Stimulated activated naive CD4-positive, alpha-beta T cell treated with Interleukin-2 at 50 U/mL for 16 hours (primary cell): ENCODE data around the gene INHBB.
"Not testable (repeated sequence)": the region's sequence is repeated elsewhere in the genome, so short reads cannot be mapped to it uniquely, and the experiment has no call there.

ENCODE experiments used
- DNase-seq: peaks from one replicate; lab custom pipeline; 2025; lab: John Stamatoyannopoulos, UW

The INHBB gene

DNA sequence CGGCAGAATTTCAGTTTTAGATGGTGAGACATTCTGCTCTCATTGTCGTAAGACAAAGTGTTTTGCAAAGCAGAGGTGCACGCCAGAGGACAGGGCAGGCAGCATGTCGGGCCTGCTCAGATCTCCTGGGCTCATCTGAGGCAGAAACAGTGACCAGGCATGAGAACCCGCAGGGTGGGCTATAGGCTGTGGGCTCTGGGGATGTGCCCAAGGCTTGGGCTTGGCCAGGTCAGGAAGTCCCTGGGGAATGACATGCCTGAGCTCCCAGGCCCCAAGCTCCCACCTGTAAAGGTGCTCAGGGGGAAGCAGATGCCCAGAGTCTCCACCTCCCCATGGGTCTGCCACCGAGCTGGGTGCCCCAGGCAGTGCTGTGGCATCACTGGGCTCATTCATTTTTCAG is 35.3 kb downstream of the INHBB start:
- DNase-seq = no peak

DNA sequence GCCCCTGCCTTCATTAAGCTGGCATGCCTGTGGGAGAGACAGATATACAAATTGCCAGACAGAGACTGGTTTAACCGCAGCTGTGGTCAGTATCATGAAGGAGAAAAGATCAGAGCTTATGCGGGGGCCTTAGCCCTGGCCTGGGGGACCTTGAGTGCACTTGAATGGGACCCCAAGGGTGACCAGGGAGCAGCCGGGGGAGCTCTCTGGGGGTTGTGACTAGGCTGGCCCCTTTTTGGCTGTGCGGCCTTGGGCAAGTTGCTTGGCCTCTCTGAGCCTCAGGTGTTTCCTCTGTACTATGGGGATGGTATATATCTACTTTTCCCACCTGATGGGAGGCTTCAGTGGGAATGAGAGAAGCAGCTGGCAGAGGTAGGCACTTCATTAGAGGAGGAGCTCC is 35.7 kb downstream of the INHBB start:
- no peak for DNase-seq

DNA sequence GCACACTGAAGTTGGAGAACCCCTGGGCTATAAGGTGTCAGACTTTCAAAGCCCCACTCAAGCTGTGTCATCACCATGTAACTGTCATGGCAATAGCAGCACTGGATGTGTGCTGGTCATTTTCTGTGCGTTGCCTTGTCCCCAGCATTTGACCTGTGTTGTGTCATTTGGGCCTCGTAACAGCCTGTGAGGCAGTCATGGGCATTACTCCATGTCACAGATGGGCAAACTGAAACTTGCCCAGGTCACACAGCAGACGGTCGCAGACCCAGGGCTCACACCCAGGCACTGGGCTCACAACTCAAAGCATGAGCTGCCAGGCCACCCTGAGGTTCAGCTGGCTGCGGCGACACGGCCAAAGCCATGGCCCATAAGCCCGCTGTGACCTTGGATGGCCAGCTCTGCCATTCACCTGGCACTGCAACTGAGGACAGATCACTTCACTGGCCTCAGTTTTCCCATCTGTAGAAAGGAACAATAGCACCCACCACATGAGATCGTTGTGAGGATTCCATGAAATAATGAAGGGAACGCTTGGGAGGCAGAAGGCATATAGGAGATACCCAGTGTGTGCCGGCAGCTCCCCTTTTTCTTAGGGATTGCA is 36.7 kb downstream of the INHBB start:
- no peak for DNase-seq

DNA sequence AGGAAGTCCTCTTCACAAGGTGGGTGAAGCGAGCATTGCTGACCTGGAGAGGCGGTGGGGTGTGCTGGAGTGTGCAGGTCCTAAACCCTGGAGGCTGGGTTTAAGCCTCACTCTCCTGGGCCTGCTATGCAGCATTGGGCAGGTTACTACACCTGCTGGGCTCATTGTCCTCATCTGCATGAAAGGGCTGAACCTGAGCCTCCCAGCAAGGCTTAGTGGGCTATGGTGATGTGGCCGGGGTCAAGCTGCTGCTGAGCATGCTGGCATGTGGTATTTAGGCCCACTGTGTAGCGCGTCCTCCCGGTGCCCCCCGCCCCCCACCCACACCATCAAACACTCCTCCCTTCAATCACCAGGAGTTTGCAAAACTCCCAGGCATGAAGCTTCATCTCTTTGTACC is 37.3 kb downstream of the INHBB start:
- DNase-seq = no peak

DNA sequence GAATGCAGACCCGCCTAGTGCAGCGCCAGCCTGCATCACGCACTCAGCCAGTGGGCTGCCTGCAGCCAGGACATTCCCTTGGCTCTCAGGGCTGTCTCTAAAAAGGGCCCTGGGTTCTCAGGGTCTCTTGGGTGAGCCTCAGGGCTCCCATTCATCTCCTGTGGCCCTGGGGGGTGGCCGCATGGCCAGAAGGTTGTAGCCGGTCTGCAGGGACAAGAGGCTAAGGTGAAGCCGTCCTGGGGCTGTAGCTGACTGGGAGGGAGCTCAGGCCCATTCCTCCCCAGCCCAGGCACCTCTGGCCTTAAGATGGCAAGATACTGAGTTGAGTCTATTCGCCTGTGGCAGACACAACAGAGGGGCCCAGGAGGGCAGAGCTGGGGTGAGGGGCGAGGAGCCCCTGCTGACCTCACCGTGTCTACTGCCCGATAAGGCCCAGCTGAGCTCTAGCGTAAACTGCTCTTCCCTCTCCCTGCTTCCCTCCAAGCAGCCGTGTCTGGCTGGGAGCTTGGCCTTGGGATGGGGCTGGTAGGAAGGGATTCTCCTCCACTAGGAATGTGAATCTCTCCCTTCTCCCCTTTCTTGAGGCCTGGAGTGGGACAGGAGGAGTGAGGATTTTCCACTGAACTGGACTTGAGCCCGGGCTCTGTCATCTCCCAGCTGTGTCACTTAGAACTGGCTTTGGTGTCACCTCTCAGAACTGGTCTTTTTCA is 37.9 kb downstream of the INHBB start:
- DNase-seq = no peak

DNA sequence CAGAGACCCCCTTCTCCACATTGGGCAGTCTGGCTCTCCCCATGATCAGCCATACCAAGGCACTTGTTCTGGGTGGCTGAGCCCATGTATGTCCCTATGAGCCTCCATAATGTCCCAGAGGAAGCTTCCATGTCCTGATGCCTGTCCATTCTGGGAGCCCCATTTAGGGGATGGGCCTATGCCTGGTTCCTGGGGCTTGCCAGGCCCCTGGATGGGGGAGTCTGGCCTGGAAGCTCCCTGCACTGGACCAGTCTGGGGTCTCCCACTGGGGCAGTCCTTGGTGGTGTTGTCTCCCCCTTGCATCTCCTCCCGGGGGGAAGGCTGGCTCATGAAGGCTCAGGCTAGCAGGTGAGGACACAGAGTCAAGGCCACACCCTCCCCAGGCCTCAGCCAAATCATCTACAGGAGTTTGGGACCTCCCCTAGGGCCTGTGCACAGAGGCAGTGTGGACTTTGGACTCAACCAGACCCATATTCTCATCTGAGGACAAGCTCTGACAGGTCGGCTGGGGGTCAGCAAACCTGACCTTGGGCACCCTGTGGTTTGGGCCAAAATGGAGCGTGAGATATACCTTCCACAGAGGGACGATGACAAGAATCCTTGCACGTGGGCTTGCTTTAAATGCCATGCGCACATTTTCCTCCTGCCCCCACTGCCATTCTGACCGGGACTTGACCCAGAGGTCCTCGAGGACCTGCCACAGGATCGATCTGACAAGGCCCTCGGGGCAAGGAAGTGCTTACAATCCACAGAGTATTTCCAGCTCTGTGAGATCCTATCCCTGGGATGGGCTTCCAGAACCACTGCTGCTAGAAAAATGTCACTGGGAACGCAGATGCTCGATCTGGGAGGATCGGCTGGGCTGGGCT is 38.8 kb downstream of the INHBB start:
- DNase-seq = no peak

DNA sequence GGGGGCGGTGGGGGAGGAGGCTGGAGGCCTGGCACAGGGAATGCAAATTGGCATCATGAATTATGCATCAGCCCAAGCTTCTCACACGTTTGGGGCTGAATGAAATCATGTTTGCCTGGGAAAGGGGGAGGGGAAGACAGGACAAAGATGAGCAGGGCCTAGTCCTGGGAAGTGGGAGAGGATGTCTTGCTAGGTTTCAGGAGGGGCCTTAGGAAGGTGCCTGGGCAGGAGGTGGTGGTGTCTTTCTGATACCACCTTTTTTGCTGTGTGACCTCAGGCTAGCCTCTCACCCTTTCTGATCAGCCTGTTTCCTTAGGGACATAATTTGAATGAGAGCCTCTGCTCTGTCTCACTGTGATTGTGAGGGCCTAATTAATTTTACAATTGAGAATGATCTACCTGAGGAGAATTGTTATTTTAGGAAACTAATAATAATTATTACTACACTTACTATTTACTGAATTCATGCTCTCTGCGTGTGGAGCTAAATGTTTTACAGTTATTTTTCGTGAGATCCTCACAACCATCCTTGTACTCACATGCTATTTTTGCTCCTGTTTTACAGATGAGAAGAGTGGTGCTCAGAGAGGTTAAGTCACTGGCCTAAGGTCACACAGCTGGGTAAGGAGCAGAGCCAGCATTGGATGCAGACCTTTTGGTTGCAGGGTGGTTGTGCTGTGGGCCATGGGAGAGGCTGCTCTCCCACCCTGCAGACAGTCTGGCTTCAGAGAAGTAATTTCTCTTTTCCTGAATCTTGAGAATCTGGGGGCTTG is 39.6 kb downstream of the INHBB start:
- DNase-seq = no peak

DNA sequence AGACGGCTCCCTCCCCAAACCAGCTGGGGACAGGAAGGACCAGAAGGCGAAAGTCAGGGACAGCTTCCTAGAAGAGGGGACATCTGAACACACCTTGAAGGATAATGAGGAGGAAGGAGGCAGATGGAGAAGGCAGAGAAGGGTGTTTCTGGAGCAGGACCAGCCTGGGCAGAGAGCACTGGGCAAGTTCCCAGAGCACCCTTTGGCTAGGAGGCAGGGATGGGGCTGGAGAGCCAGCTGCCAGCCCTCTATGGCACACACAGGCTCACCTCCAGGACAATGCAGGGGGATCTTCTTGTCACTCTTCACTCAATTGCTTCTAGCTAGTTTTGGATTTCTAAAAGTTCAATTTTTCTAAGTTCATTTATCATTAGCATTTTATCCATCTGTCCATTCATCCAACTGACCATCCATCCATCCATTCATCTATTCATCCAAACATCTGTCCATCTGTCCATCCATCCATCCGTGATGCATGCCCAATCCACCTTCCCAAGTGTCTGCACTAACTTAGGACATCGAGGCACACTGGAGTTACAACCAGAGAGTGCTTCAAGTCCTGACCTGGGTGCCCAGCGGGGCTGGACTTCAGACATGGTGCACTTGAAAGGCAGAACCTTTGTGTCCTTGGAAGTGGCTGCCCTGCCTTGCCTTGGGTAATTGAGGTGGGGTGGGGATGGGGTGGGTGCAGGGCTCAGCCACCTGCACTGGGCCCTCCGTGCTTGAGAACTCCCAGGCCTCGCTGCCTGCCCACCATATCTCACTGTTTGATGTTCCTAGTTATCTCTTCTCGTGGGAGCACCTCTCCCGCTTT is 42.5 kb downstream of the INHBB start:
- DNase-seq = no peak

DNA sequence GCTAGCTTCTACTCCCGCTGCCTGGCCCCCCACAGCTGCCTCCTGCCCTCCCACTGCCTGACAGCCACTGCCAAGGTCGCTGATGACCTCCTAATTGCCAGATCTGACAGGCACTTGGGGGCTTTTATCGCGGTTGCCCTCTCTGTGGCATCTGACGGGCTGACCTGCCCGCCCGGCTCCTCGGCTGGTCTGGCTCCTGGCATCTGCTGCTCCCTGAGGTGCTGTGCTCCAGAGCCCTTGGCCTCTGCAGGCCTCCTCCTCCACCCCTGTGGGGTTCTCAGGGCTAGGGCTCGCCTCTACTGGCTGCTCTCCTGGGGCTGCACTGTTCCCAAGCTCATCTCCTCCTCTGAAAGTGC is 43.1 kb downstream of the INHBB start:
- DNase-seq = no peak

DNA sequence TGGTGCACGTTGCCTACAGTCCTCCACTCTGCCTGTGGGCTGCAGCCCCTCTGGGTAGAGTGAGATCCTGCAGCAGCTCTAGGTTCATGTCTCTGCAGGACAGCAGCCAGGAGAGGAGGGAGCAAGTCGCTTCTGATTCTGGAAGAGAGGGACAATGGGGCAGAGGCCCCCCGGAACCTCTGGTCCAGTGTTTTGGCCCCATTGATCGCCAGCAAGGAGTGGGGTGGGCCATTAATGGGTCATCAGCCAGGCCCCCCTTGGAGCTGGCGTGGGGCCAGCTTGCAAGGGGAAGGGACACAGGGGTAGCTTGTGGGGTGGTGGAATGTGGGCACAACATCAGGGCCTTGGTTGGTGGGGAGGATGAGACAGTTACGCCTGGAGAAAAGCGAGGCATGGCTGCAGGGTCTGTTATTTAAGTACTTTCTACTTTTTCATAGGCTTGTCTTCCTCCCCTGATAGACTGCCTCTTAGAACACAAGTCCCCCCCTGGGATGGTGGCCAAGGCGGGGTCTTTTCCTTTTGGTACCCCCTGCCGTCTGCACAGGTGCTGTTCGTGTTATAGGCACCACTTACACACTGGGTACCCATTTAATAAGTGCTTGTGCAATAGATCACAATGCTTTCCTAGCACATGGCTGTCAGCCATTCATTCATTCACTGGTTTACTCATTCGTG is 44.6 kb downstream of the INHBB start:
- no peak for DNase-seq

DNA sequence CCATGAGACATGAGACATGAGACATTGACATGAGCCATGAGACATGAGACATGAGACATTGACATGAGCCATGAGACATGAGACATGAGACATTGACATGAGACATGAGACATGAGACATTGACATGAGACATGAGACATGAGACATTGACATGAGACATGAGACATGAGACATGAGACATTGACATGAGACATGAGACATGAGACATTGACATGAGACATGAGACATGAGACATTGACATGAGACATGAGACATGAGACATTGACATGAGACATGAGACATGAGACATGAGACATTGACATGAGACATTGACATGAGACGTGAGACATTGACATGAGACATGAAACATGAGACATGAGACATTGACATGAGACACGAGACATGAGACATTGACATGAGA is 45.4 kb downstream of the INHBB start:
- not testable (repeated sequence) for DNase-seq

DNA sequence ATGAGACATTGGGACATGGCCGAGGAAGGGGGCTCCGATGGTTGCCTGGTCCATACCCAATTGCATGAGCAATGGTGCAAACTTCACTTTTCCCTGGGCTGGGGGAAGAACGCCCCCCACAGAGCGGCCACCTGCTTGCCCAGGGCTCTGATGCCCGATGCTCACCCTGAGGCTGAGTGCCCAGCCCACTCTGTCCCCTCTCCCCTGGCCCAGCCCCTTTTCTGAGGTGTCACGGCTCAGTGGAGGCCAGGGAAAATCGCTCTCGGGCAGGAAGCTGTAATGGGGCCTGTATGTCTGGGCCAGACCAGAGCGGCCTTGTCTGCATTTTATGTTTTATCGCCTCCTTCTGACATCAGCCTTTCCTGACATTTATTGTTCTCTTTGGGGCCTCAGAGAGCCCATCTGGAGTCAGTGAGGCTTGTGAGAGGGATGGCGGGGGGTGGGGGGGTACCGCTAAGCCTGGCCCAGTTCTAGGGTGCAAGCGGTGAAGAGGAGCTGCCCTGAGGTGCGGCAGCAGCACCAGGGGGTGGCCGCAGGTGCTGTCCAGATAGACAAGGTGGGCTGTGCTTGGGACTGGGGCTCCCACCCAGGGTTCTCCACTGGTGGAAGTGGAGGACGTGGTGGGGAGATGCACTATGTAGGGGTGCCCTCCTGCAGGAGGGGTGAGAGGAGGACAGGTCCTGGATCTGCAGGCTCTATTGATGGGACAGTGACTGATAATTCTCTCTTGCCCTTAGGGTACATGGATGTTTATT is 46.2 kb downstream of the INHBB start:
- no peak for DNase-seq

DNA sequence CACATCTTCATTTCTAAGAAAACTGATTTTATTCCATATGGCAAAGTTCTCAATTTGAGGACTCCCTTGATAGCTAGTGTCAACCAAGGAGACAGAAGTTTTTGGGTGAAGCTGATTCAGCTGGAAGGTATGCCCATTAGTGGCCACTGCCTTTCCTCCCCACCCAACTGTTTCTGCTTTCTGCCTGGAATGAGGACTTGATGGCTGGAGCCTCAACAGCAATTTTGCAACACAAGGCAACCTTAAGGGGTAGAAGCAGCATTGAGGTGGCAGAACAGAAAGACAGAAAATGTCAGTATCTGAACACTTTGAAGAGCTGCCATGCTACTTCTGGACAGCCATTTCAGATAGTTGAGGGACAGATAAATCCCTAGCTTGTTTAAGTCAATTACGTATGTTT is 47.0 kb downstream of the INHBB start:
- no peak for DNase-seq

DNA sequence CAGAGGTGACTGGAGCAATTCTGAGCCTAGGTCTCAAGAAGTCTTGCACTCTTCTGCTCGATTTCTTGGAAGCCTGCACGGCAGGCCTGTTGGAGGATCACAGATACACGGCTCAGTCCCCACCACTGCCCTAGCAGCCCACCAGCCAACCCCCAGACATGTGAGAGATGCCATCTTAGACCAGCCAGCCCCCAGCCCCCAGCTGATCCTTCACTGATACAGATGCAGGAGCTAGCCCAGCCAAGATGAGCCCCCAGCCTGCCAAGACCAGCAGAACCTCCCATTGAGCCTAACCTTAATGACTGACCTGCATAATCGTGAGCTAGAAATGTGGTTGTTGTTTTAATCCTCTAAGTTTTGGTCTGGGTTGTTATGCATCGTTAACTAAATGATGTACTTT is 47.5 kb downstream of the INHBB start:
- no peak for DNase-seq

DNA sequence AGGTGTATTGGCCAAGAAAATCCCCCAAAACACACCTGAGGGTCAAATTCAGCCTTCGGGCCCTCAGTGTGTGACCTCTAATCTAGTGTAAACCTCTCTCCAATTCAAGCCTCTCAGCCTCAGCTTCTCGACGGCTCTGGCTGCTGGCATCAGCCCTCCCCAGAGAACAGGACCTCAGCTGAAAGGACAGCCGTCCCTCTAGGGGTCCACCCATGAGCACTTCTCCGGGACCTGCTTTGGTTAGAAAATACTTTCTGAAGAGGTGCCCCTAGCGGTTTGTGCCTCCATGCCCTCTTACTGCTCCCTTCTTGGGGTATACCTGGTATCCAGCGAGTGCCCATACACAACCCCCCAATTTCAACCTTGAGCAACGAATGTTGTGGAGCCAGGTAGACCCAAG is 48.8 kb downstream of the INHBB start:
- DNase-seq = no peak

DNA sequence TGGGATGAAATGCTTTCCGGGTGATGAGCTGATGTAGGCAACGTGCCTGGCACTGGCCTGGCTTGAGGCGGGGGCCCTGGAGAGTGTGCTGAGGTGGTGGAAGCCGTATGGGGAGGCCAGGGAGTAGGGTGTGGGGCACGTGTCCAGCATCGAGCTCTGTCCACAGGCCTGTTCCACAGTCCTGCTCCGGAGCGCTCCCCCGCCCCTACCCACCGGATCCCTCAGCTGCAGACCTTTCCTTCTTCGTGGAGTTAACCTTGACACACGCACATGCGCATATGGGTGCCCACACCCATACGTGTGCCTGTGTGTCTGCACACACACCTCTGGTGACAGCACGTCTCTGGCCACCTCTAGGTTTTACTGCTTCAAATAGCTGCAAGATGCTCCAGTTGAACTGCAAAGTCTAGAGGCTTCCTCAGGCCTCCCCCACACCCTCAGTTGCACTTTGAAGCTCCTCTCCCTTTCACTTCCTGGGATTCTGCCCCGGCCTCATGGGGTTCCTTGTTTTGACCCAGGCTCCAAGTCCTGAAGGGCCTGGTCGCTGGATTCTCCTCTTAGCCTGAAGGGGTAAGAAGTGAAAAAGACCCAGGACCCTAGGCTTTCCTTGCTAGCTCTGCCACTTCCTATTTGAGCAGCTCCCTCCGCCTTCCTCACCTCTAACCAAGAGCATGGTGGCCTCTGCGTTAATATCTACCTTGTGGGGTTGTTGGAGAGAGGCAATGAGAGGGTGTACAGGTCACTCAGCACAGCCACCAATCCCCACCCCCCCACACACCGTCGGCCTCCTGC is 49.5 kb downstream of the INHBB start:
- DNase-seq = no peak

DNA sequence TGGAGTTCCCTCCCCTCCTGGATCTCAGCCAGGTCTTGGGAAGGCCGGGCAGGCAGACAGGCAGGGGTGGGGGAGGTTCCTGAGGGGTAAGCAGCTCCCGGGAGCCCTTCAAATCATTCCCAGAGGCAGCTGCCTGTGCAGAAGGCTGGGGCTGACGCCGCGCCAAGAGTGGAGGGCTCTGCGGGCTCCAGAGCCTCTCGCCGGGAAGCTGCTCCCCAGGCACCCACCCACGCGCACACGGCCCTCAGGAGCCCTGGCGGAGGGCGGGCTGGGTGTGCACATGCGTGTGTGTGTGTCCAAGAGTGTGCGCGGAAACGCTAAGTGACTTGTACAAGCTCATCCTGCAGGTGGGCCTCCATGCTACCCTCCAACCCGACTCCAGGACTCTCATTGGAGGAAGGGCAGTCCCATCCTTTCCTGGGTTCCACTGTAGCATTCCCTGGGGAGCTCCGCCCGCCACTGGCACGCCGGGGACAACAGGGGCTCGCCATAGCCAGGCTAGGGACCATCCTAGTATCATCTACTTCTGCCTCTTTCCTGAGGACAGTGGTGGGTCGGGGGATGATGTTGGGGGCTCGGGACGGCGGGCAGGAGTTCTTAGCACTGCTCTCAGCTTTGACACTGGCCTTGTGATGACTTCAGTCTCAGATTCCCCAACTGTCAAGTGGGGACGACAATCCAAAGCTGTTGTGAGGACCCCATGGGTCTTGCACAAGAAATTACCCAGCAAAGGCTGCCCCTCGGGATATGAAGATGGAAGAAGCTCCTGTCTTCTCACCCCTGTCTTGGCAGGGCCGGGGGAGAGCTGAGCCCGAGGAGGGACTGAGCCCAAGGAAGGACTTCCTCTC is 50.3 kb downstream of the INHBB start:
- no peak for DNase-seq
